HG03469 (cell line): ENCODE measurements around the gene TOR2A.
A peak's percentile ranks its signal among the peaks of the same experiment; 100 is the strongest.
"Not testable (repeated sequence)": the region's sequence is repeated elsewhere in the genome, so short reads cannot be mapped to it uniquely, and the experiment has no call there.

Experiments used
- ATAC-seq: cut with Tn5 transposase; IDR thresholded peaks from one replicate; pipeline ENCODE4 v1.9.1; 2021; ENCODE audit warnings: mild to moderate bottlenecking, moderate library complexity, moderate number of reproducible peaks; ENCODE audit not compliant: unreplicated experiment

TOR2A gene

GRCh38 chr9:127769101-127769500, 34.0 kb upstream of the TOR2A start:
- no peak for ATAC-seq

- ATAC-seq: no peak
These were observed 33.6 kb upstream of the TOR2A start for GRCh38 chr9:127768698-127769097.

- no peak for ATAC-seq
These were observed 32.8 kb upstream of the TOR2A start for GRCh38 chr9:127767909-127768331.

GRCh38 chr9:127767410-127767809, 32.3 kb upstream of the TOR2A start:
- ATAC-seq: no peak

GRCh38 chr9:127765418-127765817, 30.3 kb upstream of the TOR2A start:
- no peak for ATAC-seq

GRCh38 chr9:127763918-127764384, 28.9 kb upstream of the TOR2A start:
- peak; percentile 38 for ATAC-seq

- ATAC-seq: no peak
These were observed 27.1 kb upstream of the TOR2A start for GRCh38 chr9:127762111-127762676.

- no peak for ATAC-seq
These were observed 26.4 kb upstream of the TOR2A start for GRCh38 chr9:127761491-127761956.

GRCh38 chr9:127761061-127761460, 26.0 kb upstream of the TOR2A start:
- ATAC-seq: no peak

- no peak for ATAC-seq
These were observed 23.7 kb upstream of the TOR2A start for GRCh38 chr9:127758843-127759242.

GRCh38 chr9:127756776-127757175, 21.7 kb upstream of the TOR2A start:
- ATAC-seq: not testable (repeated sequence)

GRCh38 chr9:127756233-127756632, 21.1 kb upstream of the TOR2A start:
- no peak for ATAC-seq

- no peak for ATAC-seq
These were observed 20.3 kb upstream of the TOR2A start for GRCh38 chr9:127755061-127756060.

GRCh38 chr9:127754099-127755060, 19.3 kb upstream of the TOR2A start:
- no peak for ATAC-seq

- ATAC-seq: no peak
These were observed 18.5 kb upstream of the TOR2A start for GRCh38 chr9:127753622-127754021.

- ATAC-seq: no peak
These were observed 18.1 kb upstream of the TOR2A start for GRCh38 chr9:127753148-127753547.

GRCh38 chr9:127751269-127752054, 16.4 kb upstream of the TOR2A start:
- ATAC-seq: no peak

GRCh38 chr9:127749090-127749787, 14.1 kb upstream of the TOR2A start:
- no peak for ATAC-seq

GRCh38 chr9:127746959-127747569, 12.0 kb upstream of the TOR2A start:
- no peak for ATAC-seq
